GM18867 (cell line): ENCODE data around the gene DAAM1.

Experiments
- ATAC-seq: cut with Tn5 transposase; IDR thresholded peaks from one replicate; pipeline ENCODE4 v1.9.1; 2021; ENCODE audit warnings: mild to moderate bottlenecking, moderate library complexity; ENCODE audit not compliant: unreplicated experiment

The DAAM1 gene

DNA sequence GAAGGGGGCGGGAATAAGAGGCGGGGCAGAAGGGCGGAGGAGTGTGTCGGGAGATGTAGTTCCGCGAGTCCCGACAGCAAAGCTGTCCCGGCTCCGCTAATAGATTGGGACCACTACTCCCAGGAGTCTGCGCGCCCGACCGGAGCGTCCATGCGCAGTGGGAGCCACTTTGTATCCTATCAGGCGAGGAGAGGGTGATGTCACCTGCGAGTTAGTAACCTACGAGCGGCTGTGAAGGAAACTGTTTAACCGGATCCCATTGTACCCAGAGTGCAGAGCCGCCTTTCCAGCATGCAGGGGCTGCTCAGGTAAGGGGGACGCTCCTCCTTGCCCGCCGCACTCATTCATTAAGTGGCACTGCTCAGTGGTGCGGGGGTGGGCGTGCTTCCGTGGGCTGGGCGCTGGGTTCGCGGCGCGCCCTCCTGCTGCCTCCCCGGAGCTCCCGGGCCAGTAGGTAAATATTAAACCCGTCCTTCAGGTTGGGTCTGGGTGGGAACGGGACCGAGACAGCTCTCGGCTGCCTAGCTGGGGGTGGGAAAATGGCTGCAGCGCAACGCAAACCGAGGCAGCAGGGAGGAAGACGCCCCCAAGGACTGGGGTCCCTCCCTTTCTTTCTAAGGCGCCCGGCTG is at the start of gene DAAM1:
DAAM1 (plus strand) TSS at position 207 of the 630 bp plus-strand sequence. CDS start 74,811 bp downstream, outside the sequence.
- ATAC-seq, result peak; percentile 84

DNA sequence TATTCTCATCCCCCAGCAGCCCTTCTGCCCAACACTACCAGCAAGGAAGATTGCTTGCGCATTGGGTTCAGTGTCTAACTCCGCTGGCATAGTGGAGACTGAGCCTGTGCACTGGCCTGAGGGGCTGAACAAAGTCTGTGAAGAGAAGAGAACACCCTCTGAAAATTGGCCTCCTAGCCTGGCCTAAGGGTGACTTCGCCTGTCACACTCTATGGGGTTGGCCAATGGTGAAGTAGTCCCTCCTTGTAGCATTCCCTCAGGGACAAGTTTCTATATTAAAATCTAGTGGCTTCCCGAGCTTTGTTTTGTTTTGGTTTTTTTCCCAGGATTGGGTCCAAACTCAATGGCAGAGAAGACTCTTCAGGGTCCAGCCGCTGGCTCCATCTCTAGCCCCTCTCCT is 49.1 kb upstream of the DAAM1 start:
- no peak for ATAC-seq

DNA sequence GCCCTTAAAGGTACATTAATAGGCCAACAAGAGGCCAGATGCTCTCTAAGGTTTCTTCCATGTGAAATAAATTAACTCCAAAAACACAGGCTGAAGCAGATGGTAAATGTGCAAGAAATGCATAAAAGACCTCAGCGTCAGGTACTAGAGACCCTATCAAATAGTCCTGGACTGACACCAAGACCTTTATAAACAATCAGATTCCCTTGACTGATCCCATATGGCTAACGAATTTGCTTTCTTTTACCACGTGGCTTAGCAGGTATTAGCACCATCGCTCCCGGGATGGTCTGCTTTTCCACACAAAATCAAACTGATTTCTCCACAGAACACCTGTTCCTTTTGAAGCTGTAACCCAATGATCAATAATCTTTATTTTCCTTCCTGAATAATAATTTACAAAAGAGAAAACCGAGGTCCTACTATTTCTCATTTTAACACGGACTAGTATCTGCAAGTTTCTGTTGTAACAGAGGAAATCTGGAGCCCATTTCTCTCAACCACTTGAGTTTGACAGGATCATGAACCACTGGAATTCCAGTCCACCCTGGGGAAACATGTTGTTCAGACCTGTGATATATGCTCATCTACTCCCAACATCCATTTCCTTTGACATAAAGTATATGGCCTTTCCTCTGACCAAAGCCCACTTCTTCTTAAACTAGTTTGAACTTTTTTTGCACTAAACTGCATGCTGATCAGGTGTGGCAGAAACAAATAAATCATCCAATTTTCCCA is 48.2 kb upstream of the DAAM1 start:
- no peak for ATAC-seq

DNA sequence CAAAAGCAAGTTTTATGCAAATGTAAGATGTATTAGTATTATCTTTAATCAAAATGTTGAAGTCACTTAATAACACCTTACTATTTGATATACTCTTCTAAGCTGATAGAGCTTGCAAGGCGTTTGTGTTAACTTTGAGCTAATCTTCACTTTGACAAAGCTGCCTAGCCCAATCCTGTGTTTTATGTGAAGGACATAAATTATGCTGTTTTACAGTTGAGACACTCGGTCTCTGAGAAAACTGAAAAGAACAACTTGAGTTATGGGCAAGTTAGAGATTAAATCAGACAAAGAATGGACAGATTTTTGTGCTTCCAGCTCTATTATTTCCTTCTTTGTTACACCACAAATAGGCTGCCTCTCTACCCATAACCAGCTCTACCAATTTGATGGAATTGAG is 42.0 kb upstream of the DAAM1 start:
- no peak for ATAC-seq

DNA sequence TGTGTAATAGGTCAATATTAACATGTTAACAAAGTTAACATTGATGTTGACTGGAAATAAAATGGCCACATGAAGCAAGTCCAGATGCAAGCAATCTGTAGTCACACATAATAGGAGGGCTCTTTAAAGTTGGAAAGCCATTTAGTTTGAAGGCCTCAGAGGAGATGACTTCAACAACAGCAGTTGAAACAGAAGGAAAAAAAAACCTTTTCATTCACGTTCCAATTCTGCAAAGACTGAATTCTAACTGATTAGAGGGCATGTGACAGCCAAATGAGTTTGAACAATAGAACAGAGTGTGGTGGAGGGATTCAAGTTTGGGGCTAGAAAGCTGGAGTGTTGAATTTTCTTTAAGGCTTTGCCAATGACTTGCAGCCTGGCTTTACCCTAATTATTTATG is 41.5 kb upstream of the DAAM1 start:
- no peak for ATAC-seq

DNA sequence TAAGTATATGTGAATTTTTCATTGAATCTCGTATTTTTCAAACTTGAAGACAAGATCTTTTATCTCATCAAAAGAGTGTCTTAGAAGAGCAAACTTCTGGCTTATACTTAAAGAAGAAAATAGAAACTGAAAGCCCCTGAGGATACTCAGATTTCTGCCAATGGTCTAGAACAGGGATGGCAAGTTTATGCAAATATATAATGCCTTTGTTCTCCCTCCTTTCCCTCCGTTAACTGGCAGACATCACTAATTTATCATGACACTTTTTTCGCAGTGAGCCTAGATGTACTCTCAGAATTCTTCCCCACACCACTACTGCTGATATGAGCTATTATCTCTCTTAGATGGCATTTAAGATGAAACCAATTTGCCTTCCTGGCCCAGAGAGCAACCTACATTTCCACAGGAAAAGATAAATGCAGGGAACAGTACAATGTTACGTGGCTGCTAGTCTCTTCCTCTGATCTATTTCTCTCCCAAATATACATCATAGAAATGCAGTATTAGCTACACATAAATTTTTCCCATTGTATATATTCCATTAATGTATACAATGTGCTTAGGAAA is 40.0 kb upstream of the DAAM1 start:
- ATAC-seq, result peak; percentile 75

DNA sequence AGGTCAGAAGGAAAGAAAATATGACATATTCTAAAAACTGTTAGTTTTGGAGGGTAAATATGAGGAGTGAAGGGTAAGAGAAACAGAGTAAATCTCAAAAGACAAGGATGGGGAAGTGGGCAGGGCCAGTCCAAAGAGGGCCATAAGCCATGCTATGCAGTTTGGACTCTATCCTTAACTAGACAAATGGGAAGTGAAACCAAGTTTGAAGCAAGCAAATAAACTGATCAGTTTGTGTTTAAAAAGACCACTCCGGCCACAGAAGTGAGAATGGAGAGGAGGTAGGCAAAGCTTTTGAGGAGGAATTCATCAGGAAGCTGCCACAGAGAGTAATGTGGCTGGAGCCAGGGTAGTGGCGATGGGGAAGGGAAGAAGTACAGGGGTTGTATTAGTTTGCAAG is 37.5 kb upstream of the DAAM1 start:
- ATAC-seq, result peak; percentile 79

DNA sequence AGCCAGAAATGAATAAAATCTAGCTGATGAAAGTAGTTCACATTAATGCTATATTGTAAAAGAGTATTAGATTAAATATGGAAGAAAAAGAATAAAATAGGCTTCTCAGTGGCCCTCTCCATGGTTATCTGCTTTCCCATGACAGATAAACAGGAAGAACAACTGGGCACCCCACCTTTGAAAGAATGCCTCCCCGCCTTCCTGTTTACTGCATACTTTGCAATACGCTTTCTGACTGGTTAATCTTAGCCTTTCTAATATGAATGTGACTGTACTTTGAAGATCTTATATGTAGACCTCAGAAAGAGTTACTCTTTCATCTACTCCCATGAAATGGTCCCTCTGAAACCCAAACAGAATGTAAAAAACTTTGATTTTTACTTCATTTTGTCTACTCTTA is 34.1 kb upstream of the DAAM1 start:
- no peak for ATAC-seq

DNA sequence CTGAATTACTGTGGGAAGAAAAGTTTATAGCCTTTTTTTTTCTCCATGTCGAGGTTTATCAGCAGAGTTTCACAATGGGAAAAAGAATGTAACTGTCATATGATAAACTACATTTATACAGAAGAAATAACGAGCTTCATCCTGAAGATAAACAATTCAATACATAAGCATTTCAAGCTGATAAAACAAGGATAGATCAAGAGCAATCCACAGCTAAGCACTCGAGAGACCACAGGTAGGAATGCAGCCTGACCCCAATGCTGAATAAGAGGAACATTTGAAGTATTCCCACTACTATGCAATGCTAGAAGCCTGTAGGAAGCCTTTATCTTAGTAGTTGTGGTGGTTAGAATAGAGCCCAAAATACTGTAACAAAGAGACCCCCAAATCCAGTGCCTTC is 32.6 kb upstream of the DAAM1 start:
- no peak for ATAC-seq

DNA sequence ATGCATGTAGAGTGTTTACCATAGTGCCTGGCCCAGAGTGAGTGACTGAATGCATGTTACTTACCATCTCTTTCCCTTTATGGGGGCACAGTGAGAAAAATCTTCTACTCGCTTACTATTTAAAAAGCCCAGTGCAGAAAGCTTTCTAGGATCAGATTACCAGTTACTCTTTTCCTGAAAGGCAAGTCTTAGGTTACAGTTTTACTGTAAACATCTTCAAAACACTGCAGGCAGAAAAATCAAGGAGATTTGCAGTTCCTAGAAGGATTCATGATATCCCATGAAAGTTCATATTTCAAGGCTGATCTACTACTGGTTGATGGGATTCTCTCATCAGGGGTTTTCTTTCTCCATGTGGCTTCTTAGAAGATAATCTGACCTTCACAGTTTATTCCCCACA is 29.3 kb upstream of the DAAM1 start:
- no peak for ATAC-seq

DNA sequence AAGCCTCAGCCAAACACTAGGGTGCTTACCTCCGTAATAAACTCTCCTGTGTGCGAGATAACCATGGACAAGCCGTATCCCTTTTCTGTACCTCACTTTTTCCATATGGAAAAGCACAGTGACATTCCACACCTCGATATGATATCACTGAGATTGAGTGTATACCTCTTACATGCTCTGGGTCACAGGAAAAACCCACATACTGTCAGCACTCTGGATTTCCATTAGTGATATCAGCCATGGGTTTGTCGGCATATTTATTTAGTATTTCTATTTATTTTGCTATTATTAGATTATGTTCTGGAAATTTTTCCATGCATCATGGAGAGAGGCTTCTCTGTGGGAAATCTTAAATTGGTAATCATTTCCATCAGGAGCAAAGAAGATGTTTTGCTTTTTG is 28.0 kb upstream of the DAAM1 start:
- ATAC-seq, result no peak

DNA sequence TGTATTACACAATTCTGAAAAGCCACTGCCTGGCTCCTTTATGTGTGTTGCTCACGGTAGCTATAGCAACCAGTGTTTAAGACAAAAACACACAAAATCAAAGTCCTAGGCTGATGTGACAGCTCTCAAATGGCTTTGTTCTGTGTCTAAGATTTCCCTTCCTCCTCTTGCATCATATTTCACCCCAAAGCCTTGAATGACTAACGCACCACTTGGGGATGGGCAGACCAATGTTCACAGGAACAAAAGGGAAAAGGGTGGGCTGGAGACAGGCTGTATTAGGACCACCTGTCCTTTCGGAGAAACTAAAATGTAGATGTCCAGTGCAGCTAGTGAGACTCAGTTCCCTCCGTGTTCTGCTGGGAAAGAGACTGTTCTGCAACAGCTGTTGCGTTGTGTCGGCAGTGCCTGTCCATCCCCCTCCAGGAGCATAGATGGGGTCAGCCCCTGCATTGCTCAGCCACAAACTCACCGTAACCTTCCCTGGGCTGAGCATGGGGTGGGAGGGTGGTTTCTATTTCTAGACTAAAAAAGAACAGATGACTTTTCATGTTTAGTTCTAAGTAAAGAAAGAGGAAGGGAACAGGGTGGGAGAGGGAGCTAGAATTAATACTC is 26.8 kb upstream of the DAAM1 start:
- peak; percentile 73 for ATAC-seq

DNA sequence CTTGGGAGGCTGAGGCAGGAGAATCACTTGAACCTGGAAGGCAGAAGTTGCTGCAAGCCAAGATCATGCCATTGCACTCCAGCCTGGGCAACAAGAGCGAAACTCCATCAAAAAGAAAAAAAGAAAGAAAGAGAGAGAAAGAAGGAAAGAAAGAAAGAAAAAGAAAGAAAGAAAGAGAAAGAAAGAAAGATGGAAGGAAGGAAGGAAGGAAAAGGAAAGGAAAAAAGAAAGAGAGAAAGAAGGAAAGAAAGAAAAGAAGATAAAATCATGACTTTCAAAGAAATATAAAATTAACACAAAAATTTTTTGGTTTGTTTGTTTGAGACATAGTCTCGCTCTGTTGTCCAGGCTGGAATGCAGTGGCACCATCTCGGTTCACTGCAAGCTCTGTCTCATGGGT is 22.2 kb upstream of the DAAM1 start:
- ATAC-seq, result no peak

DNA sequence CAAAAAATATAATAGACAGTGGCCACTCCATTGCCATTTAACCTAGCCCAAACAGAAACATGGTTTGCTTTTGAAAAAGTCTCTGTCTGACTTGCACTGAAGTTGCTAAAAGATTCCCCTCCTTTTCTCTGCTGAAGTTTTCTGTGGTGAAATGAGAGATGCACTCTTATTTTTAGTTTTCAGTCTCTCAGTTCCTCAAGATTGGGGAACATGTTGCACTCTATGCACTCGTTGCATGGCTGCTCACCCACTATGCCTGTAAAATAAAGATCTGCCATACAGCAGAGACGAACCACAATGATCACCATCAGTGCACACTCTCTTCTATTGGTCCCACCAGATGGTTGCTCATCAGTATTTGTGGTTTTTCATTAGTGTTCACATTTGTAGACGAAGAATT is 13.1 kb upstream of the DAAM1 start:
- peak; percentile 97 for ATAC-seq

DNA sequence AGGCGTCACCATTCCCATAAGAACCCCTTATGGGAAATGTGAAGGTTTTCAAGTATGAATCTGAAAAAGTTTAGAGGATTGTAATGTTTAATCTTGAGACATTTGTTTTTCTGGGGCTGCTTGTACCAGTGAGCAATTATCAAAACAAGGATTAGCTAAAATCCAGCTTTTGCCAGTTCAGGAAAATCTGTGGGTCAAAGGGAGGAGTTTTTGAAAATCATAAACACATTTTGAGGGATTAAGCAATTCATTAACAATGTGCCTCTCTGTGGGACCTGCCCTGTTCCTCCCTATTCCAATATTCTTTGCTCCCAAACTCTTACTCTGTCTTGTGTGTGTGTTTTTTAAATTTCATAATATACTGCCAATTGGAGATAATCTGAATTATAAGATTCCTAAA is 11.7 kb upstream of the DAAM1 start:
- no peak for ATAC-seq

DNA sequence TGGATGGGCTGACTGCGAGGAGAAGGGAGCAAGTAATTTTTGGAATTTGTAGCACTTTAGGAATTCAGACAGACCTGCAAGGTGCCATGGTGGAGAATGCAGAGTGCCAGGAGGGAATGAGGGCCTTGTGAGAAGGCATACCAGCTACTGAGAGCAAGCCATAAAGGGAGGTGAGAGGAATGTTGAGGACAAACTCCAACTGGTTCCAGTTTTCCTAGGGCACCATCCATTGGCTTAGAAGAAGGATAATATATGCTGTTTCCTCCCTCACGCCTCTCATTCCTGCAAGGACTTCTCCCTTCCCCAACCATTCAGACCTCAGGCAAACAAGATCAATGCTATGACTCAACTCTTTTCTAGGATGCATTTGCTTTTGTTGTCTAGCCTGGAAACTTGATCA is 11.2 kb upstream of the DAAM1 start:
- no peak for ATAC-seq

DNA sequence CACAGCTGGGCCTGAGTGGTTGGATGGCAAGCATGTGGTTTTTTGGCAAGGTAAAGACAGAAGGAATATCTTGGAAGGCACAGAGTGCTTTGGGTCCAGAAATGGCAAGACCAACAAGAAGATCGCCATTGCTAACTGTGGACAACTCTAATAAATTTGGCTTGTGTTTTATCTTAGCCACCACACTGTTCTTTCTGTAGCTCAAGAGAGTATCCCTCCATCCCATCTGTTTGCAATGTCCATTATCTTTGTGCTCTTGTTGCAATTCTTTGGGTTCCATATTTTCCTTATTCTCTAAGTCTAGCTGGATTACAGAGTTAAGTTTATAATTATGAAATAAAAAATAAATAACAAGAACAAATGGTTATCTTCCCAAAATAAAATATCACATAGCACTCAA is 6.7 kb upstream of the DAAM1 start:
- no peak for ATAC-seq

DNA sequence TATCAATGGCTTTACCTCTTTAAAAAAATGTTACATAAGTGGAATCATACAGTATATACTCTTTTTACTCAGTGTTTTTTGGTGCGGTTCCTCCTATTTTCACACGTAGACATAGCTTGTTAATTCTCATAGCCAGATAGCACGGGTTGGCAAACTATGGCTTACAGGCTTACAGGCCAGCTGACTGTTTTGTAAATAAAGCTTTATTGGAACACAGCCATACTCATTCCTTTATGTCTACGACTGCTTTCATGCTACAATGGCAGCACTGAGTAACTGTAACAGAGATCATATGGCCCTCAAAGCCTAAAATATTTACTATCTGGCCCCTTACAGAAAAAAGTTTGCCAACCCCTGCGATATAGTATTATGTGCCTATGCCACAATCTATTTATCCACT is 5.8 kb upstream of the DAAM1 start:
- no peak for ATAC-seq

DNA sequence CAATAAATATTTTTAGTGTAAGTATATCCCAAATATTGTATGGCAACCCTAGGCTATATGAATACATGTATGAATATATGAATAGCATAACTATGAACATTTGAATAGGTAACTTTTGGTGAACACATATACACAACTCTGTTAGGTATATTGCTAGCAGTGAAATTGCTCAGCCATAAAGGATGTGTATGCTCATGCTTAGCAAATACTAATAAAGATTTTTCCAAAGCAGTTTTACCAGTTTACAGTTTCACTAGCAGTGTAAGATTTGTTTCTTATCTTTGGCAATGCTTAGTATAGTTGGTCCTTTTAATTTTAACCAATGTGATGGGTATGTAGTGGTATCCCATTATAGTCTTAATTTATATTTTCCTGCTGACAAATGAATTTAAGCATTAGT is 5.3 kb upstream of the DAAM1 start:
- ATAC-seq, result no peak

DNA sequence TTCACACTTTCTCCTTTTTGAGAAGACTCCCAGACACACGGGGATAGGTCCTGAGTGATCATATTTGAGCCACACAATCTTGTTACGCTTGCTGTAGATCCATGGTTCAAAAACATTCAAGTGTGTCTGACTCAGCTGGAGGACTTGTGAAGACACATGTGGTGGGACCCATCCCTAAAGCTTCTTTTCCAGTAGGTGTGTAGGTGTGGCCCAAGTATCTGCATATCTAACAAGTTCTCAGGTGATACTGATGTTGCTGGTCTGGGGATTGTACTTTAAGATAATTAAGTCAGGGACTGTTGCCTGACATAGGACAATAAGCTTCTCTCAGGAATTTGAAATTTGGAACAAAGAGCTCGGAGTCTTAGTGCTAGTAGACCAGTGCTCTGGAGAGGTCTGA is 4.1 kb upstream of the DAAM1 start:
- ATAC-seq, result no peak

DNA sequence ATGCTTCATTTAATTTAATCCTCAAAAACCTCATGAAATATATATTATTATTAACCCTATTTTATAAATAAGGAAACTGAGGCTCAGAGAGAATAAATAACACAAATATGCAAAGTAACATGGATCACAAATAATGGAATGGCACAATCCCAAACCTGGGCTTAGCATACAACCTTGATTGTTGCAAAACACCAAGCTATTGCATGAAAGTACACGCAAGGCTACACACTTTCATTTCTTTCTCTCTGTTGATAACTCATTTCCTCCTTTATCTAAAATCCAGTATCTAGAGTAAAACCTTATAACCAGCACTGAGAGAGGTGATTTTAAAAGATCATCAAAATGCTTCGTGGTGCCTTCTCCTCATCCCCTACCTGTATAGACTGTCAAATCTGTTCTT is 2.8 kb upstream of the DAAM1 start:
- ATAC-seq, result no peak

DNA sequence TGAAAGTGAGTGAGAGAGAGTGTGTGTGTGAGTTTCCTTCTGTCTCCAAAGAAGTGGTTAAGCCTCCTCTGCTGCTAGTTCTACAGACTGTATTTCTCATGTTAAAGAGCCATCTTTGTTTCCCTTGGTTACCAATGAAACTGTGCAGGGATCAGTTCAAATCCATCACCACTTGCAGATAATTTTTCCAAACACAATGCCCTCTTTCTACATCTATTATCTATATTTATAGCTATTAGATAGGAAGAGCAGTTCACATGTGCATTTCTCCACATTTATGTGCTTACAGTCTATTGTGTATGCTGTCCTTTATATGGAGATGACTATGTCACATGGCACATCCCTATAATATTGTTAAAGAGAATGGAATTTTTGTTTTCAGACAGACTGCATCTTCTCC is 2.2 kb upstream of the DAAM1 start:
- no peak for ATAC-seq
